Thoracic aorta (tissue), 2 donors: ENCODE results near the gene MTHFSD. TPM values are rescaled to one million over a fixed set of nuclear protein-coding genes. Genes with fewer than 3 reads are reported as not detected.

Experiments used
- ATAC-seq: fragments of 150-250 bp; one replicate; pipeline ENCODE4 v1.8.0; 2017; ENCODE audit warnings: low read depth; ENCODE audit not compliant: insufficient number of reproducible peaks, low FRiP score
- DNase-seq: peaks from one replicate; pipeline ENCODE4 v3.0.0-alpha.2; 2020; ENCODE audit warnings: low spot score
- H3K27ac ChIP-seq, 2 donors: fragments of 200-600 bp; sonication (generic); 1 replicate in 1 of 2; 2 replicates in 1 of 2; pipeline ENCODE4 v1.5.1; 2016; ENCODE audit warnings: mild to moderate bottlenecking in 2 of 2, moderate library complexity in 2 of 2
- H3K27me3 ChIP-seq: fragments of 200-600 bp; sonication (generic); replicated peaks from 2 replicates; pipeline ENCODE4 v1.6.0; 2016; ENCODE audit warnings: mild to moderate bottlenecking; ENCODE audit not compliant: insufficient read depth
- H3K36me3 ChIP-seq: fragments of 200-600 bp; sonication (generic); one replicate; pipeline ENCODE4 v1.5.1; 2016
- H3K4me1 ChIP-seq, 2 donors: fragments of 200-600 bp; sonication (generic); 1 replicate in 1 of 2; 2 replicates in 1 of 2; pipeline versions ENCODE4 v1.5.1 to v1.6.0; 2016; ENCODE audit warnings: low read depth in 2 of 2, mild to moderate bottlenecking in 1 of 2; ENCODE audit not compliant: control insufficient read depth in 1 of 2
- H3K4me3 ChIP-seq: fragments of 200-600 bp; sonication (generic); 2 replicates; pipeline ENCODE4 v1.5.1; 2016; ENCODE audit warnings: mild to moderate bottlenecking
- H3K9me3 ChIP-seq: fragments of 200-600 bp; sonication (generic); 2 replicates; pipeline ENCODE4 v1.5.1; 2016
- total RNA-seq, 2 donors: library from RNA; depleted of rRNA; stranded (reverse); fragments of >200 nt; gene quantifications; one replicate each; pipeline versions ENCODE4 v1.1.0 to v1.2.3, GENCODE V29; 2016
- TF ChIP-seq, protein P1 (sequence below): fragments of 200-600 bp; sonication (generic); IDR thresholded peaks from one replicate; pipeline ENCODE4 v1.5.1; 2019; ENCODE audit warnings: antibody characterized with exemption

Gene MTHFSD
- total RNA-seq, 2 donors from 2014 or later, result 25.0 to 30.8 TPM

DNA sequence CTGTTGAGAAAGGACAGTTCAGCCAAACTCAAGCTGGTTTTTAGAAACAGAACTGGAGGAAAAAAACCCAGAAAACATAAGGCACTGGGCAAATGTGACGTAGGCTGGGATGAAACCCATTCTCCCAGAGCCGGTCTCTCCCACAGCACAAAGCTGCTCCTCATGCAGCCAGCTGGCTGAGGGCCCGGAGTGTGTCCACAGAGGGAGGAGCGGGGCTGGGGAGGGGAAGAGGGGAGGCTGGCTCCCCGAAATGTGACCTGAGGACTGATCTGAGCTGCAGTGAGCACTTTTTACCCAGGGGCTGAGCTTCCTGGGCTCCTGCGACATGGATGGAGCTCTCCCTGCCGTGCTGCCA lies 23.9 kb downstream of the MTHFSD start:
- Histone ChIP-seq H3K4me3 (no peak overlapping the region), H3K27ac (no peak overlapping the region), H3K27me3 (no peaks in the 10 kb centered on the region), H3K9me3 (no peaks in the 10 kb centered on the region), H3K4me1 (no peaks in the 10 kb centered on the region), H3K36me3 (peaks cover 14% of the 10 kb centered on the region)
- no peak for ATAC-seq
- no peak for DNase-seq
- TF ChIP-seq, protein P1, sequence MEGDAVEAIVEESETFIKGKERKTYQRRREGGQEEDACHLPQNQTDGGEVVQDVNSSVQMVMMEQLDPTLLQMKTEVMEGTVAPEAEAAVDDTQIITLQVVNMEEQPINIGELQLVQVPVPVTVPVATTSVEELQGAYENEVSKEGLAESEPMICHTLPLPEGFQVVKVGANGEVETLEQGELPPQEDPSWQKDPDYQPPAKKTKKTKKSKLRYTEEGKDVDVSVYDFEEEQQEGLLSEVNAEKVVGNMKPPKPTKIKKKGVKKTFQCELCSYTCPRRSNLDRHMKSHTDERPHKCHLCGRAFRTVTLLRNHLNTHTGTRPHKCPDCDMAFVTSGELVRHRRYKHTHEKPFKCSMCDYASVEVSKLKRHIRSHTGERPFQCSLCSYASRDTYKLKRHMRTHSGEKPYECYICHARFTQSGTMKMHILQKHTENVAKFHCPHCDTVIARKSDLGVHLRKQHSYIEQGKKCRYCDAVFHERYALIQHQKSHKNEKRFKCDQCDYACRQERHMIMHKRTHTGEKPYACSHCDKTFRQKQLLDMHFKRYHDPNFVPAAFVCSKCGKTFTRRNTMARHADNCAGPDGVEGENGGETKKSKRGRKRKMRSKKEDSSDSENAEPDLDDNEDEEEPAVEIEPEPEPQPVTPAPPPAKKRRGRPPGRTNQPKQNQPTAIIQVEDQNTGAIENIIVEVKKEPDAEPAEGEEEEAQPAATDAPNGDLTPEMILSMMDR, result no peak

DNA sequence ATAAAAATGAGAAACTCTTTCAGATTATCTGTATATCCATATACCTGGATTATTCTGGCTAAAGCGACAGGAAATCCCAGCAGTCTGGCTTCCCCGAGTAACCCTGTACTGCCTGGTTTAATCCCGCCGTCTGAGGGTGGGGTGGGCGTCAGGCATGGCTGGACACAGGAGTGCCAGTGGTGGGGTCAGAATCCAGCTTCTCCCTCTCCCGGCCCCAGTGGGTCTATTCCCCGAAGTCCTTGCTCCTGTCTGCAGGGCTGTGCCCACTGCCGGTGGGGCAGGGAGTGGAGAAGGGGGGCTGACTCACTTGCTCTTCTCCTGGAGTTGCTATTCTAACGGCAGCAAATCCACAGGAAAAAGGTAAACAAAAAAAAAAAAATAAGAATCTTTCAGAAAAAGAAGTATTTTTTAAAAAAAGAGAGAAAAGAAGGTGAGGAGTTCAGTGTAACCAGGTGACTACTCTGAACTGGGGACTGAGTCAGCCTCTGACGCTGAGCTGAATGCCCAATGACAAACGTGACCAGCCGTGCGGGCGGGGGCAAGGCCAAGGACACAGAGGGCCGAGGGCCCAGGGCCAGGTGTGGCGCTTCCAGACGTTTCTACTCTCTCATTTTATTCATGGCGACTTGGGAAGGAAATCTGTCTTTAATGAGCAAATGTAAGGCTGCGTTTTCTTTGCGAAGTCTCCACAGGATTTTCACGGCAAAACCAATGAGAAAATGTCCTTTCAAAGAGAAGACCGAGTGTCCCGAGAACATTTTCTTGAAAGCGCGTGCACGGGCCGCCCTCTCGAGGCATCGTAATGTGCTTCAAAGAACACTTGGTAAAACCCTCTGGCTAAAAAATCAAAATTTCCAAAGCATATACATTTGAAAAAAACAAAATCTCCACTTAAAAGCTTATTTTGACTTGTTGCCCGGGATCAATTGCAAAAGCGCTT lies 24.5 kb downstream of the MTHFSD start:
- H3K9me3 ChIP-seq, result no peaks in the 10 kb centered on the region
- H3K4me3 ChIP-seq, result no peak overlapping the region
- DNase-seq (no peak), ATAC-seq (no peak)
- no peaks in the 10 kb centered on the region for H3K4me1 ChIP-seq
- H3K36me3 ChIP-seq, result peaks cover 10% of the 10 kb centered on the region
- TF ChIP-seq, protein P1, result no peak
- H3K27me3 ChIP-seq, result no peaks in the 10 kb centered on the region
- H3K27ac ChIP-seq, result no peak overlapping the region

DNA sequence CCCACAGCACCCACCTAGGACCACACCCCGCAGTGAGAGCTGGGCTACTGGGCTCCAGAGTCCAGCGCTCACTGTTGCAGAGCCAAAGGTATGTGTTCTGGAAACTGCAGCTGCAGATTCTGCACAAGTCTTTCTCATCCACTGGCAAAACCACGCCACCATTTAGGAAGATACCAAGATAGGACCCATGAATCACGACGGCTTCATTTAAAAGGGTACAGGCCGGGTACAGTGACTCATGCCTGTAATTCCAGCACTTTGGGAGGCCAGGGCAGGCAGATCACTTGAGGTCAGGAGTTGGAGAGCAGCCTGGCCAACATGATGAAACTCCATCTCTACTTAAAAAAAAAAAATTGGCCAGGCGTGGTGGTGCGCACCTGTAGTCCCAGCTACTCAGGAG lies 25.9 kb downstream of the MTHFSD start:
- TF ChIP-seq, protein P1, result no peak
- H3K4me3 ChIP-seq, result no peak overlapping the region
- H3K9me3 ChIP-seq, result no peaks in the 10 kb centered on the region
- DNase-seq, result no peak
- H3K27me3 ChIP-seq, result no peaks in the 10 kb centered on the region
- no peak for ATAC-seq
- peaks cover 10% of the 10 kb centered on the region for H3K36me3 ChIP-seq
- no peak overlapping the region for H3K27ac ChIP-seq
- no peaks in the 10 kb centered on the region for H3K4me1 ChIP-seq

DNA sequence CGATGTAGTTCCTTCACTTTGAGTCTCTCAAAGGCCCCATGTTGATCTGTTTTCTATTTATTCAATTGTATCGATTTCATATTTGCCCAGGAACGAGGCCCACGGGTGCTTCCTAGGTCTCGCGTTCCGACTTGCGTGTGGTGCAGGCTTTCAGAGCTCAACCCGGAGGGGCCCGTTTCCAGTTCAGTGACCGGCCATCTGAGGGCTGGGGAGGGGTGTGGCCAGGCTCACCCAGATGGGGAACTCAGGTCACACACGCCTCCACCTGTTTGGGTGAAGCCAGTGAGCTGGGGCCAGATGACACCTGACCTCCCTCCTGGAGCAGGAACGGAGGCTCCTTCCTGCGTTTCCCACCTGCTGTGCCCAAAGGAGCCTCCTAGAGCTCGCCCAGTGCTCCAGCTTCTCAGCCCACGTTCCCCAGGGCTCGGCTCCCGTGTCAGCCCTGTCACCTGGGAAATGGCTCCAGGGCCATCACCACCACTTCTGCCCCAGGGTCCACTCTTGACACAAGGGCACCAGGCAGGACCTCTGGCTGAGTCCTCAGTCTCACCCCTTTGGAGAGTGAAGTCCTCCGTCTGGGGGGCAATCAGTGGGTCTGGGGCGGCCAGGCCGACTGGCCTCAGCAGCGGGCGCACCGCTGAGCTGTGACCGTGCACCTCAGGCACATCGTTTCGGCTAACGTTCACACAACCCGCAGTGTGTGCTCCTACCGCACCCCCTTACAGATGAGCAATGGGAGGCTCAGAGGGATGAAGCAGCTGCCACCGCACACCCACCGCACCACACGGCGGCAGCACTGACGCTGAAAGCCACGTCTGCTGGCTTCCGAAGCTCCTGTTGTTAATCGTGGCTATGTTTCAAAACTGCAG lies 26.7 kb downstream of the MTHFSD start:
- DNase-seq (no peak), ATAC-seq (no peak)
- H3K4me3 ChIP-seq, result no peak overlapping the region
- no peaks in the 10 kb centered on the region for H3K9me3 ChIP-seq
- H3K27me3 ChIP-seq, result no peaks in the 10 kb centered on the region
- TF ChIP-seq, protein P1, result no peak
- H3K4me1 ChIP-seq, result no peaks in the 10 kb centered on the region
- no peak overlapping the region for H3K27ac ChIP-seq
- H3K36me3 ChIP-seq, result peaks cover 10% of the 10 kb centered on the region

DNA sequence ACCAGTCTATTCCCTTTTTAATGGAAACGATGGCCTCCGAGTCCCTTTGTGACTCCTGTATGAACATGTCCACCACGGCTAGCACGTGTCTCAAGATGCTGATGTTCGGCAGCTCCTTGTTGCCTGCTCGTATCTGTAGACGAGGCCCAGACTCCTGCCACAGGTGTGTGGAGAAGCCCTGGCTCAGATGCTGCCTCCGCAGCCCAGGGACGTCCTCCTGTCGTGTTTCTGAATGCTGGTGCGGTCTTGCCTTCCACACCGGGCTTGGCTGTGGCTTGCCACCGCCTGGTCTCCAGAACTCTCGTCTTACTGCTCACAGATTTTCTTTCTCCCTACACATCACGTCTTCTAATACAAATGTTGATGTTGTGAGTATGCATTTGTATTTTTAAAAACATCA lies 27.7 kb downstream of the MTHFSD start:
- no peak for ATAC-seq
- peaks cover 3% of the 10 kb centered on the region for H3K36me3 ChIP-seq
- H3K27ac ChIP-seq, result no peak overlapping the region
- no peaks in the 10 kb centered on the region for H3K9me3 ChIP-seq
- no peak overlapping the region for H3K4me3 ChIP-seq
- DNase-seq, result no peak
- H3K4me1 ChIP-seq, result no peaks in the 10 kb centered on the region
- TF ChIP-seq, protein P1, result no peak
- H3K27me3 ChIP-seq, result no peaks in the 10 kb centered on the region
